Measurements from ENCODE around the gene KLF7.

DNA sequence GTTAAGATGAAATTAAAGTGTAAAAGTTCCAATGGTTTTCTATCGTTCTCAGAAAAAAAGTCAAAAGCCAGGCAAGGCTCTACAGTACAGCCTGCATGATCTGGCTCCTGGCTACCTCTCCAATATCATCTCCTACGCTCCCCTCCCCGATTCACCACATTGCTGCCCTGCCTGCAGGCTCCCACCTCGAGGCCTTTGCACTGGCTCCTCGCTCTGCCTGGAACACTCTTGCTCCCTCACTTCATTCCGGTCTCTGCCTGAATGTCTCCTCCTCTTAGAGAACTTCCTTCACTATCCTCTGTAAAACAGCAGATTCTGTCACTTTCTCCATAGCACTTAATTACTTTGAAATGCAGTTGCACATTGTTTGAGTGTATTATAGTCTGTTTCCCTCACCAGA lies 72.5 kb downstream of the KLF7 start:
- TF ChIP-seq GABPA (IDR thresholded peaks at IDR 0.05; ENCODE audit: low read depth): no peak
- TF ChIP-seq, protein P1, sequence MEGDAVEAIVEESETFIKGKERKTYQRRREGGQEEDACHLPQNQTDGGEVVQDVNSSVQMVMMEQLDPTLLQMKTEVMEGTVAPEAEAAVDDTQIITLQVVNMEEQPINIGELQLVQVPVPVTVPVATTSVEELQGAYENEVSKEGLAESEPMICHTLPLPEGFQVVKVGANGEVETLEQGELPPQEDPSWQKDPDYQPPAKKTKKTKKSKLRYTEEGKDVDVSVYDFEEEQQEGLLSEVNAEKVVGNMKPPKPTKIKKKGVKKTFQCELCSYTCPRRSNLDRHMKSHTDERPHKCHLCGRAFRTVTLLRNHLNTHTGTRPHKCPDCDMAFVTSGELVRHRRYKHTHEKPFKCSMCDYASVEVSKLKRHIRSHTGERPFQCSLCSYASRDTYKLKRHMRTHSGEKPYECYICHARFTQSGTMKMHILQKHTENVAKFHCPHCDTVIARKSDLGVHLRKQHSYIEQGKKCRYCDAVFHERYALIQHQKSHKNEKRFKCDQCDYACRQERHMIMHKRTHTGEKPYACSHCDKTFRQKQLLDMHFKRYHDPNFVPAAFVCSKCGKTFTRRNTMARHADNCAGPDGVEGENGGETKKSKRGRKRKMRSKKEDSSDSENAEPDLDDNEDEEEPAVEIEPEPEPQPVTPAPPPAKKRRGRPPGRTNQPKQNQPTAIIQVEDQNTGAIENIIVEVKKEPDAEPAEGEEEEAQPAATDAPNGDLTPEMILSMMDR (IDR thresholded peaks at IDR 0.05; ENCODE audit: insufficient read depth, low read length): no peak
- TF ChIP-seq, protein P2, sequence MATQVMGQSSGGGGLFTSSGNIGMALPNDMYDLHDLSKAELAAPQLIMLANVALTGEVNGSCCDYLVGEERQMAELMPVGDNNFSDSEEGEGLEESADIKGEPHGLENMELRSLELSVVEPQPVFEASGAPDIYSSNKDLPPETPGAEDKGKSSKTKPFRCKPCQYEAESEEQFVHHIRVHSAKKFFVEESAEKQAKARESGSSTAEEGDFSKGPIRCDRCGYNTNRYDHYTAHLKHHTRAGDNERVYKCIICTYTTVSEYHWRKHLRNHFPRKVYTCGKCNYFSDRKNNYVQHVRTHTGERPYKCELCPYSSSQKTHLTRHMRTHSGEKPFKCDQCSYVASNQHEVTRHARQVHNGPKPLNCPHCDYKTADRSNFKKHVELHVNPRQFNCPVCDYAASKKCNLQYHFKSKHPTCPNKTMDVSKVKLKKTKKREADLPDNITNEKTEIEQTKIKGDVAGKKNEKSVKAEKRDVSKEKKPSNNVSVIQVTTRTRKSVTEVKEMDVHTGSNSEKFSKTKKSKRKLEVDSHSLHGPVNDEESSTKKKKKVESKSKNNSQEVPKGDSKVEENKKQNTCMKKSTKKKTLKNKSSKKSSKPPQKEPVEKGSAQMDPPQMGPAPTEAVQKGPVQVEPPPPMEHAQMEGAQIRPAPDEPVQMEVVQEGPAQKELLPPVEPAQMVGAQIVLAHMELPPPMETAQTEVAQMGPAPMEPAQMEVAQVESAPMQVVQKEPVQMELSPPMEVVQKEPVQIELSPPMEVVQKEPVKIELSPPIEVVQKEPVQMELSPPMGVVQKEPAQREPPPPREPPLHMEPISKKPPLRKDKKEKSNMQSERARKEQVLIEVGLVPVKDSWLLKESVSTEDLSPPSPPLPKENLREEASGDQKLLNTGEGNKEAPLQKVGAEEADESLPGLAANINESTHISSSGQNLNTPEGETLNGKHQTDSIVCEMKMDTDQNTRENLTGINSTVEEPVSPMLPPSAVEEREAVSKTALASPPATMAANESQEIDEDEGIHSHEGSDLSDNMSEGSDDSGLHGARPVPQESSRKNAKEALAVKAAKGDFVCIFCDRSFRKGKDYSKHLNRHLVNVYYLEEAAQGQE (IDR thresholded peaks at IDR 0.05; ENCODE audit: insufficient replicate concordance, low read depth): no peak
- no peak for TF ChIP-seq POLR2AphosphoS5 (IDR thresholded peaks at IDR 0.05; ENCODE audit: low read depth)
